Left renal pelvis (tissue), 4 donors: Measurements from ENCODE around the gene PCBP3. TPM values are rescaled to one million over a fixed set of nuclear protein-coding genes. Genes with fewer than 3 reads are reported as not detected.
A peak's percentile ranks its signal among the peaks of the same experiment; 100 is the strongest.

ENCODE experiments used
- DNase-seq, 4 donors: peaks; one replicate each; pipeline ENCODE4 v3.0.0-alpha.2; 2013; ENCODE audit warnings: low read depth in 4 of 4, low spot score in 3 of 4
- polyA plus RNA-seq, 4 donors: library from polyadenylated mRNA; unstranded; fragments of 120-200 nt; gene quantifications; one replicate each; pipeline ENCODE4 v1.2.1, GENCODE V29; 2013; ENCODE audit not compliant: insufficient read length in 4 of 4

The PCBP3 gene
- polyA plus RNA-seq, 4 donors, result 1.3 to 2.2 (median 1.8) TPM

- DNase-seq, result no peak
These were observed 224.6 kb downstream of the PCBP3 start for GRCh38 chr21:45868086-45868485.

- DNase-seq, result no peak
These were observed 225.0 kb downstream of the PCBP3 start for GRCh38 chr21:45868488-45868887.

GRCh38 chr21:45869121-45870007 is 225.8 kb downstream of the PCBP3 start:
- DNase-seq, result no peak

GRCh38 chr21:45870421-45870820 is 226.9 kb downstream of the PCBP3 start:
- no peak for DNase-seq

GRCh38 chr21:45870851-45871615 is 227.5 kb downstream of the PCBP3 start:
- DNase-seq, result no peak

- DNase-seq, result no peak
These were observed 228.2 kb downstream of the PCBP3 start for GRCh38 chr21:45871616-45872236.

GRCh38 chr21:45872471-45872870 is 228.9 kb downstream of the PCBP3 start:
- no peak for DNase-seq

GRCh38 chr21:45872902-45873301 is 229.4 kb downstream of the PCBP3 start:
- DNase-seq, result no peak

GRCh38 chr21:45873418-45873817 is 229.9 kb downstream of the PCBP3 start:
- no peak for DNase-seq

GRCh38 chr21:45873866-45874265 is 230.3 kb downstream of the PCBP3 start:
- DNase-seq, result no peak

- DNase-seq, result no peak
These were observed 231.3 kb downstream of the PCBP3 start for GRCh38 chr21:45874716-45875415.

- no peak for DNase-seq
These were observed 231.9 kb downstream of the PCBP3 start for GRCh38 chr21:45875416-45875760.

- no peak for DNase-seq
These were observed 232.4 kb downstream of the PCBP3 start for GRCh38 chr21:45875881-45876280.

- peak; percentile 55 to 84 (median 67) for DNase-seq
These were observed 233.1 kb downstream of the PCBP3 start for GRCh38 chr21:45876381-45877170.

- no peak for DNase-seq
These were observed 233.6 kb downstream of the PCBP3 start for GRCh38 chr21:45877171-45877438.

- DNase-seq, result no peak
These were observed 234.4 kb downstream of the PCBP3 start for GRCh38 chr21:45877821-45878469.

- peak in 1 of 4 donors; percentile 50 for DNase-seq
These were observed 236.9 kb downstream of the PCBP3 start for GRCh38 chr21:45880097-45881068.

- no peak for DNase-seq
These were observed 239.1 kb downstream of the PCBP3 start for GRCh38 chr21:45882645-45883044.

GRCh38 chr21:45883090-45883489 is 239.6 kb downstream of the PCBP3 start:
- no peak for DNase-seq
